Fibroblast of the aortic adventitia (primary cell): Measurements from ENCODE around the gene MPC1L. TPM values are rescaled to one million over a fixed set of nuclear protein-coding genes. Genes with fewer than 3 reads are reported as not detected.

Source experiments
- DNase-seq: peaks from one replicate; pipeline ENCODE4 v3.0.0-alpha.2; 2010; ENCODE audit warnings: low read depth
- H3K4me3 ChIP-seq: 2 replicates; pipeline ENCODE4 v1.5.1; 2011; ENCODE audit warnings: low read depth, mild to moderate bottlenecking, control low read depth, low read length, moderate library complexity
- CTCF ChIP-seq: IDR thresholded peaks from 2 replicates; pipeline ENCODE4 v1.5.1; 2011; ENCODE audit warnings: mild to moderate bottlenecking, low read length, control low read depth, inconsistent platforms; ENCODE audit not compliant: insufficient read depth
- total RNA-seq: library from RNA; depleted of rRNA; stranded (reverse); fragments of >200 nt; gene quantifications from 2 replicates; pipeline ENCODE4 v1.2.3, GENCODE V29; 2012; ENCODE audit warnings: low replicate concordance

Gene MPC1L
- total RNA-seq, 1 donor: not detected

- peak; percentile 64 for TF ChIP-seq CTCF
- DNase-seq: peak; percentile 81
- H3K4me3 ChIP-seq: no peak overlapping the region
These were observed 28.5 kb downstream of the MPC1L start for GRCh38 chrX:40651620-40652223.

DNA sequence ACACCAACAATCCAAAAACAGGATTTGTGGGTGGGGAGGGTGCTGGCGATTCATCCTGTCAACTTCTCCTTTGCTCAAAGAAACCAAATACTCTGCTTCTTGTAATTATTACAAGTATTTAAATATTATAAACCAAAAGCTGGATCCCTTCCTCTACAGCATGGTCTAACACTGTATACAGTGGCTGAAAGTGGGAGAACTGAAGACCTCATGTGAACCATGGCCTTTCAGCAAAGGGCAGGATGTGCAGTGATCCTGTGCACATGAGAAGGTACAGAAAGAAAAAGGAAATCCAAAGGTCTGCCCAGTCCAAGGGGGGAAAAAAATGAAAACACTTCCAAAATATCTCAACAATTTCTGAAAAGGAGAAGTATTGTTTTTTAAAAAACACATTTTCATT, 29.4 kb downstream of the MPC1L start:
- DNase-seq: no peak
- H3K4me3 ChIP-seq: no peak overlapping the region
- no peak for TF ChIP-seq CTCF

DNA sequence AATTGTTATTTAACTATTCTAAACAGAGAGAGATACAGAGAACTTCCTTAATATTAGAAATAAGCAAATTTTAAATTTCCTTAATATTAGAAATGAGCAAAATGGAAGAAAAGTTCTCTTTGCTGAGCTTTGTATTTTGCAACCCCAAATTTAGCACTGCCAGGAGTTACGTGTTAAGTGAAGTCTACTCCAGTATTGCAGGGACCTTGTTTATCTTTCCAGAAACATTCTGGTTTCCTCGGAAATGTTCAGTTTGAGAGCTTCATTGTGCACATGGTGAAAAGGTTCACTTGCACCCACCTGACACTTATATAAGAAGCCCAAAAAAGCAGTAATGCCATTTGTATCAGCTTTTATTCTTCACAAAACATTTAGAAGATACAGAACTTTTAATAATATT, 30.3 kb downstream of the MPC1L start:
- no peak for TF ChIP-seq CTCF
- DNase-seq: no peak
- no peak overlapping the region for H3K4me3 ChIP-seq

- H3K4me3 ChIP-seq: no peak overlapping the region
- no peak for TF ChIP-seq CTCF
- no peak for DNase-seq
These were observed 37.2 kb downstream of the MPC1L start for GRCh38 chrX:40660381-40660780.

DNA sequence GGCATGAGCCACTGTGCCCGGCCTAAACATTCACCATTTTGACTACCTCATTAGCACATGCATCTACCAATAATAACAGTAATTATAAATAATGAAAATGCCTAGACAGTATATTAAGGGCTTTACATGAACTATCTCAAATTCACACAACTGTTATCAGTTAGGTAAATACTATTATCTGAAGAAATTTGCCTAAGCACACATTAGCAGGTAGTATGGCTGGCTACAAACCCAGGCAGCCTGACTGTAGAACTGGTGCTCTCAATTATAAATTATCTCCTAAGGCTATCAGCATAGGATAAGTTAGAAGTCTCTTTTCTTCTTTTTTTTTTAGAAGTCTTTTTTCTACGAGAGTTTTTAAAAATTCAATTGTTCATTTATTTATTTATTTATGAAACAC, 38.3 kb downstream of the MPC1L start:
- no peak for TF ChIP-seq CTCF
- no peak for DNase-seq
- no peak overlapping the region for H3K4me3 ChIP-seq

DNA sequence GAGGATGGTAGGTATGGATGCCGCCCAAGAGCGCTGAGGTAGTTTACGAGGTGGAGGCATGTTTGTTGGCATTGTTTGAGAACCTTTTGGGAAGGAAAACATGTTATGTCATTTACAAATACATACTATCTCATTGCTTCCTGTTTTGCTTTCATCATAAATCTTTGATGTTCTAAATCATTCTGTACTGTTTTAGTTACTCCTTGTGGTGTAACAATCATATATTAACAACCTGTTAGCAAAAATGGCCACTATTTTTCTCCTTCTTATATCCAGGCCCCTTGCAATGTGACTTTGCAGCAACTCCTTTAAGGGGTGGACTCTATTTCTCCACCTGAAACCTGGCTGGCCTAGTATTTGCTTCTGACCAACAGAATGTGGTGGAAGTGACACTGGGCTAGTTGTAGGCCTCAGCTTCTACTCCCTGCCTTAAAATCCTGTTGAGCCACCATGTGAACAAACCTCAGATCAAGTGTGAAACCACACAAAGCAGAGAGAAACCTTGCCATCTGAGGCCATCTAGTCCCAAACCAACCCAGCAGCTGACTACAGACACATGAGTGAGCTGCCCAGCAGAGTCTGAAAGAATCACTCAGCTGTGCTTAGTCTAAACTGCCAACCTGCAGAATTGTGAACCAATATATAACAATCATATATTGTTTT, 40.0 kb downstream of the MPC1L start:
- DNase-seq: no peak
- H3K4me3 ChIP-seq: no peak overlapping the region
- no peak for TF ChIP-seq CTCF
